TTC549 (cell line): ENCODE measurements around the gene PSMG2.

ENCODE experiments used
- FAIRE-seq: peaks from 2 replicates; lab custom pipeline; 2012; peaks lifted over from hg19 to GRCh38; lab: Jason Lieb, UNC

Gene PSMG2

GRCh38 chr18:12766986-12767433, 64.2 kb downstream of the PSMG2 start:
- no peak for FAIRE-seq

- no peak for FAIRE-seq
Observed at GRCh38 chr18:12767580-12768155, 64.8 kb downstream of the PSMG2 start.

DNA sequence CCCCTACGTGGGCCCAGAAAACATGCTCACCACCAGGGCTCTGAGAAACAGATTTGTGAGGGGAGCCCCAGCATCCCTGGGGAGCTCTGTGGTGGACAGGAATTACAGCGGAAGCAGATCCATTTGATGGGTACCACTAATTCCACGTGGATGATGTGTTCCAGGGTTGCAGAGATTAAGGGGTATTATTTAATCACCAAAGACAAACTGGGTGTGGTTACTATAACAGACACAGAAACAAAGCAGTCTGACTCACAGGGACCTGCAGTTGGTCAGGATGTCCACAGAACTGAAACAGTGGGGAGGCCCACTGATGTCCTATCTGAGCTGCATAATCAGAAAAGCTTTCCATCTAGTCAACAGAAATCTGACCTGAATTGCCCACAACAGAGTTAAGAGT, 65.8 kb downstream of the PSMG2 start:
- FAIRE-seq = no peak

DNA sequence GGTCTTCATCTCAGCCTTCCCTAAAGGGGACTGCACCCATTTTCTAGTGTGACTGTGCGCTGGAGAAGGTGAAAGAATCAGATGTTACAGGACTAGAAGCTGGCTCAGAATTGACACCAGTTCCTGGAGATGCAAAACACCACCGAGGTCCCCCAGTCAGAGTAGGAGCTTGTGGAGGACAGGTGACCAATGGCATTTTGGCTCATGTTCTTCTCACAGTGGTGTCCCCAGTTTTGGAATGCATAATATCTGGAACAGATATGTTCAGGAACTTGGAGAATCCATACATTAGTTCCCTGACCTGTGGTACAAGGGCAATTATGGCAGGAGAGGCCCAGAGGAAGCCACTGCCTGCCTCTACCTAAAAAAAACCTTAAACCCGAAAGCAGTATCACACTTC, 66.3 kb downstream of the PSMG2 start:
- no peak for FAIRE-seq

GRCh38 chr18:12769644-12770440, 67.0 kb downstream of the PSMG2 start:
- FAIRE-seq = no peak

DNA sequence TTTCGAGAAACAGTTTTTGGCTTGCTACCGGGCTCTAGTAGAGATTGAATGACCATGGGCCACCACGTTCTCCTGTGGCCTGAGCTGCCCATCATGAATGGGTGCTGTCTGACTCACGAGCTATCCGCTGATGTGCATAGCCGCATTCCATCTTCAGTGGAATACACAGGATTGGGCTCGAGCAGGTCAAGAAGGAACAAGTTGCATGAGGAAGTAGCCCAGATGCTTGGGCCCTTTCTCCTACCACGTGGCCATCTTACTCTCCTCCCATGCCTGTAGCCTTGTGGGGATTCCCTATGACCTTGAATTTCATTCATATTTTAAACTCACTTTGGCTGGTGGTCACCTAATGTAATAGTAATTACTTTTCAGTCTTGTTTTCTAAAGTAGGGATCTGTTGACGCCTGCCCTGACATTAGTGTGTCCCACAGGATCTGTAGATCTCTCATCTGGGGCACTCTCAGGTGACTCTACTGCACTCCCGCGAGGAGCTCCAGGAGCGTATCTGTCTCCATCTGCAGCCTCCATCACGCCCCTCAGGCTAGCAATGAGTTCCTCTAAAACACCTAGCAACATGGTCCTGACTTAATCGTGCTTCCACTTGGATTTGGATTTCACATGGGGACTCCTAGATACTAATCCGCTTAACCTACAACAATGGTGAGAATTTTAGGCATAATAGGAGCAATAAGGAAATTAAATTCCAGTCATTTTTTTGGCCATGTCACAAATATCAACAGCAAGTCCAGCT, 67.8 kb downstream of the PSMG2 start:
- FAIRE-seq = no peak

GRCh38 chr18:12772111-12772510, 69.3 kb downstream of the PSMG2 start:
- no peak for FAIRE-seq

DNA sequence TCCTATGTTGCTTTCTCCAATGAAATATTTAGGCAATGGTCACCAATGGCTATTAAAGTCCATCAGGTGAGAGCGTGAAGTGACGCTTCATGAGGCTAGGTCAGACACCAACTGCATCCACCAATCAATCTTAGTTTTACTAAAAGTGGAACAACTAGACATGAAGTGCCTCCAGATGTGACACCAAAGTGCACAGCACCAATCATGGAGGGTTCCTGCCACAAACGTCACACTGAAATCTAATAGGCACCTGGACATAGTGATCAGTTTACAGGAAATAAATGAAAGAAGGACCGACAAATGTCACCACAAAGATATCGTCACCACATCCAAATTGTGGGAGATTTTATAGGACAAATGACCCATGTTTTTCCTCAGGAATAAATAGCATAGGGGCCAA, 70.5 kb downstream of the PSMG2 start:
- FAIRE-seq = no peak

DNA sequence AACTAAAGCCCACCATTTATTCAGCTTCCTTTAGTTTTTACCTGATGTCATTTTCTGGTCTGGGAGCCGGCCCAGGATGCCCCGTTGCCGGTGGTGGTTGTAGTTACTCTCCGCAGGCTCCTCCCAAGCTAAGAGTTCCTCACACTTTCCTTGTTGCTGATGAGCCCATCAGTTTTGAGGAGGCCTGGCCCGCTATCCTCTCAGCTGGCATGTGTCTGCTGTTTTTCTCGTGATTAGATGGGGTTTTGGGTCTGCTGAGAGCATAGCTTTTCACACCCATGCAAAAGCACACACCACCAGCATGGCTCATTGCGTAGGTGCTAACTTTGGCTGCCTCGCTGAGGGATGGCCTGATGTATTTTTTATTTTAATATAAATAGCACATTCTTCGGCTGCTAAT, 72.1 kb downstream of the PSMG2 start:
- no peak for FAIRE-seq
